HG02678 (cell line): ENCODE measurements around the gene CSTPP1.
A peak's percentile ranks its signal among the peaks of the same experiment; 100 is the strongest.
"Not testable (repeated sequence)": the region's sequence is repeated elsewhere in the genome, so short reads cannot be mapped to it uniquely, and the experiment has no call there.

Experiments
- ATAC-seq: cut with Tn5 transposase; IDR thresholded peaks from one replicate; pipeline ENCODE4 v1.9.1; 2021; ENCODE audit warnings: mild to moderate bottlenecking, moderate library complexity; ENCODE audit not compliant: unreplicated experiment

CSTPP1 gene

DNA sequence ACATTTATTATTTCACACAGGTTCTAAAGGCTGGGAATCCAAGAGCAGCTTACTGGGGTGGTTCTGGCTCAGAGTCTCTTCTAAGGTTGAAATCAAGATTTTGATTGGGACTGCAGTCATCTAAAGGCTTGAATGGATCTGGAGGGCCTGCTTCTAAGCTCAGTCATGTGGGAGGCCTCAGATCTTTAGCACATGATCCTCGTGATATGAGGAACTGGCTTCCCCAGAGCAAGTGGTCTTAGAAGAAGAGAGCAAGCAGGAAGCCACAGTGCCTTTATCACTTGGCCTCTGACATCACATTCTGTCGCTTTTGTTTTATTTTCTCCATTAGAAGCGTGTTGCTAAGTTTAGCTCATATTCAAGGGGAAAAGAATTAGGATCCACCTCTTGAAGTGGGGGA is 151.2 kb downstream of the CSTPP1 start:
- no peak for ATAC-seq

GRCh38 chr11:47093541-47093940 is 157.0 kb downstream of the CSTPP1 start:
- no peak for ATAC-seq

DNA sequence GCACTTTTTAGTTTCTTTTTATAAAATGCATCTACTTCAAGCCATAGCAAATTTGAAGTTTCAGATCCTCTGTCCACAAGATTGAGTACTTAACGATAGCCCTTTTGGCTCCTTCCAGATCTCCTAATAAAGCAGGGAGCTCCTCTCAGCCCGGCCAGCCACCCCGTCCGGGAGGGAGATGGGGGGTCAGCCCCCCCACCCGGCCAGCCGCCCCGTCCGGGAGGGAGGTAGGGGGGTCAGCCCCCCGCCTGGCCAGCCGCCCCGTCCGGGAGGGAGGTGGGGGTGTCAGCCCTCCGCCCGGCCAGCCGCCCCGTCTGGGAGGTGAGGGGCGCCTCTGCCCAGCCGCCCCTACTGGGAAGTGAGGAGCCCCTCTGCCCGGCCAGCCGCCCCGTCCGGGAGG is 160.3 kb downstream of the CSTPP1 start:
- not testable (repeated sequence) for ATAC-seq

- not testable (repeated sequence) for ATAC-seq
Observed at GRCh38 chr11:47098223-47098622, 161.7 kb downstream of the CSTPP1 start.

GRCh38 chr11:47099214-47099917 is 162.8 kb downstream of the CSTPP1 start:
- ATAC-seq: no peak

GRCh38 chr11:47099918-47100315 is 163.4 kb downstream of the CSTPP1 start:
- no peak for ATAC-seq

- ATAC-seq: no peak
Observed at GRCh38 chr11:47101406-47101805, 164.8 kb downstream of the CSTPP1 start.

DNA sequence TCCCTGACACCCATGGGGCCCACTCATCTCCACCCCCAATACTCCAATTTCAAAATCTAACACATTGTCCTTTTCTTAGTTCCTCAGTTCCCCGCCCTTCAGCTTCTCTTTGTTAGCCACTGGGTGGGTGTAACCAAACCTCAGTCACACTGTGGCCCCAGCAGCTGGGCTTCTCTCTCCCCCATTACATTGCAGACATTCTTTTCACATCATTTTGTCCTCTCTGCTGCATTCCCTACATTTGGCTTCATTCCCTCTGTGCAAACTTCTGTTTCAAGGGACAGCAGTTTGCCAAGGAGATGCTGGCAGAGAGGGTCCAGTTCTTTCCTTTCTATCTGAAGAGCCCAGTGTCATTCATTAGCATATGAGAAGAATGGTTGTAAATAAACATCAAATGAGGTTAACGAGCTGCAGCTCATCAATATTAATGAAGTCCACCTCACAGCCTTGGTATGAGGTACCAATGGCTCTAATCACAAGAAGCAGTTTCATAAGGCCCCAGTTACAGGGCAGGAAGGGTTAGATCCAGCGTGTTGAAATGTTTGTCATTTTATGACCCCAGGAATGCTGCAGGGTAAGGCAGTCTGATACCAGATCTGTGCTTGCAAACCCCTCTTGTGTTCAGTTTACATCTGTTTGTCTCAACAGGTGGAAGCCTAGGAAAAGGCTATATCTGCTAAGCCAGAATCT is 167.8 kb downstream of the CSTPP1 start:
- ATAC-seq: no peak

DNA sequence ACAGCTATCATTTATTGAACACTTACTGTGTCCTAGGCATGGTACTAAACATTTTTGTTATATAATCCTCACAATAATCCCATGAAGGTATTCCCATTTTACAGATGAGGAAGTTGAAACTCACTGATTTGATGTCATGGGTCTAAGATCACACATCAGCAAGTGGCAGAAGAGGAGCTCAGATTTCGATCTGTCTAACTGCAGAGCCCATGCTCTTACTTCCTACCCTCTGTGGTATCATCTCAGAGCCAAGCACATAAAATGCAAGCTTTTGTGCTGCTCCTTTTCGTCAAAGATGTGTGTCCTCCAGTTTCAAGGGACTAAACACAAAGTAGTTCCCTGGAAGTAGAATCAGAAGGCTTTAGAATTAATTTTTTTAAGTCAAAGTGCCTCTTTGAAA is 169.0 kb downstream of the CSTPP1 start:
- no peak for ATAC-seq

DNA sequence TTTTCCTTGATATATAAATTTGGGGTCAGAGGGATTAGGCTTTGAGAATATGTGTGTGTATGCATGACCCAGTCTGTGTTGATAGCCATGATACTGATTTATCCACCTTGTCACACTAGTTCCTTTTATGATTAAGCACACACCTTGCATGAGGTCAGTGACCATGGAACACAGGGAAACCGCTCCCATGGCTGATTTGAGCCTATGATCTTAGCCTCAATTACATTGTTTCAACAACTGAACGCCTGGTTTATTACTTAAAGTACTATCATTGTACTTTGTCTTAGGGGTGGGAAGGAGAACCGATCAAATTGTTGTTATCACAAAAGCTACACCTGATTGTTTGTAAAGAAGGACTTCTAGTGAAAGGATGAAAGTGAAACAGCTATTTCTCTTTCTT is 169.4 kb downstream of the CSTPP1 start:
- no peak for ATAC-seq

DNA sequence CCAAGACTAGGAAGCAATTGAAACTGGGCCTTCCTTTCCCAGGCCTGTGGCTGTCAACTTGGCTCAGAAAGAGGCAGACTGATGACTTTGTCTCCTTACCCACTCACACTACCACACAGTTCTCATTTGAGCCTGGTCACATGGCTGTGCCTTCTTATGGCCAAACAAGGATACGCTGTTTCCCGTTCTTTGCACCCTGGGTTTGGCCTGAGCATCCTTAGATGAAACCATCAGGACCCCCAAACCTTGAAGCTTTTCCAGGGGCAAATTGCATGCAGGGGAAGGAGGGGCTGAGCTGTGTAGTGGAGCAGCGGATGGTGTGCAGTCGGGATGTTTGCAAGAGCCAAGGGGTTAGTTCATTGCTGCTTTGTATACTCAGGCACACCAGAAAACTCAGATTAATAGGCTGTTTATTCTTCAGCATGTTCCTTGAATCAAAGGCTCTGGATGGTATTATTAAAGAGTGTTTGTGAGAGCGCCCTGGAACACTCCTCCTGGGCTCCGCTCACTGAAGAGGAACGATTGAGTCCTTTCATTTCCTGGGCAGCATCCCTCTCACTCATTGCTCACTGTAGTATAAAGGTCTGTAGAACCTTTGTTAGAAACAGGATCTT is 170.3 kb downstream of the CSTPP1 start:
- no peak for ATAC-seq

GRCh38 chr11:47107744-47108143 is 171.2 kb downstream of the CSTPP1 start:
- ATAC-seq: no peak

DNA sequence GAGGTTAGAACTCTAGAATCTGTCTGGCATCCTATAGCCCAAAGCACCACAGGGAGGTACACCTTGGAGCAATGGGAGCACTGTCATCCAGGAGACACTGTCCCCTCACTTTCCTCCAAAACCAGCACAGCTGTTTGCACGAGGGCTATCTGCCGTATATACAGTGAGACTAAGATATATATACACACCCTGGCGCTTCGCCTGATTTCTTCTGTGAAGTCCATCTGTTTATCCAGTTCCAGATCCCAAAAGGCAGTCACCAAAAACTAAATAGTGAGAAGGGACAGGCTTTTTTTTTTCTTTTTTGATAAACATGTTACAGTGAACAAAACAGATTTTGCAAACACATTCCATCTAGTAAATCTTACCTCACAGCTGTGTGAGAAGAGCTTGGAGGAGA is 171.7 kb downstream of the CSTPP1 start:
- ATAC-seq: no peak

DNA sequence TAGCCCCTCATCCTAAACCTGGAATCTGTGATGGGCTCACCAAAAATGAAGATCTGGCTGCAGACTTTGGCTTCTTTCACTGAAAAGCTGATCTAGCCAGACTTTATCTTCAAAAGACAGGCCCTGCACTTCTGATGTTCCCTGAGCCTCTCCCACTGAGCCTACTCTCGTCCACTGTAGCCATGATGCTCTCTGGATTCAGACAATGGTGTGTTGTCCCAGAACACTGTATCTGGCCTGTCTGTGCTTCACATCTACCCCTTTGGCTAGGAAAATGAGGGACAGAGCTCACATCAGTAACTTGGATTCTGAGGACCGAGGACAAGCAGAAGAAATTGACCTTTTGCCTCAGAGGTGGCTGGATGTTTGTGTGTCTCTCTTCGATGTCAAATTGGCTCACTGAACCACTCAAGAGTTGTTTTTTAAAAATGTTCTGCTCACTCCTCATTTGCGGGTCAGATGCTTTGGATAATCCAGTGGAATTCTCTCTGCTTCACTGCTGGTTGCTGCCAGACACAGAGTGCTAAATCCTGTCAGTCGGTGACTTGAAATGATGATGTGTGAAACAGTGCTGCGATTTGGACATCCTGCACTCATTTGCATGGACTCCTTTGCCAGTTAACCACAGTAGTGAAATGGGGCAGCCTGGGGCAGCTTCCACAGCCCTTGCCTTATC is 172.6 kb downstream of the CSTPP1 start:
- ATAC-seq: no peak

DNA sequence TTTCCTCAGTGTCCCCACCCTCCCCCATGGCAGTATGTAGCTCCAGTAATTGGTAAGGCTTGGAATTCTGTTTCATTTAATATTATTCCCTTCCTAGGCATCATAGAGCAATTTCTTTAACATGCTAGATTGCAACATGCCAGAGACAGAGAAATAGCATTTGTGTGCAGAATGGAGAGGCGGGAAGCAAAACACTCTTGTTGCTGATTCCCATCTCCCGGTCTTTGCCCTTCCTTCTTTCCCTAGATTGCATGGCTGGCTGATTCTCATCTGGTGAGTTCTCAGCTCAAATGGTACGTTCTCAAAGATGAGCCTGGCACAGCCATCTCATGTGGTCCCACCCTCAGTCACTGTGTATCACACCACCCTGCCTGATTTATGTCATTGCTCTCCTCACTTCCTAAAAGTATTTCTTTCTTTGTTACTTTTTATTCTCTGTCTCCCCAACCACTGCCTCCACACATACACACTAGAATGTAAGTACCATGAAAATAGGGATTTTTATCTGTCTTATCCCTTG is 173.2 kb downstream of the CSTPP1 start:
- ATAC-seq: no peak

DNA sequence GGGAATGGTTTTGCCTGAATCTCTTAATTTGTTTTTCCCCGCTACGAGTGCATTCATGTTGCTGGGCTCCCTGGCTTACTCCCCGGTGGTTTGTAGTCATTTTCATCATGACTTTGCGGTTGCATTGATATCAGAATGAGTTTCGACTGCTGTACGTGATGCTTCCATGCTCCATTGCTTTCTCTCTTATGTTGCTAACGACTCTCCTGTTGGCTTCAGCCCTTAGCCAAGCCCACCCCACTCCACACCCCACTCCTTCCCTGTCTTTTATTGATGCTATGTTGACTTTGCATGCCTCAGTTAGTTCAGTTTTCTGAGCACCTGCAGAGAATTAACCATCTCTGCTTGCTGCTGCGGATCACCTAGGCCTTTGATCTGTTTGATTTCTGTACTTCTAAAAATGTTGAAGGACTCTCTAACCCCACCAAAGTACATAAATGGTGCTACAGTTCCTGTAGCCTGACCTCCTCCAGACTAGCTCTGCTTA is 174.8 kb downstream of the CSTPP1 start:
- ATAC-seq: peak; percentile 82

DNA sequence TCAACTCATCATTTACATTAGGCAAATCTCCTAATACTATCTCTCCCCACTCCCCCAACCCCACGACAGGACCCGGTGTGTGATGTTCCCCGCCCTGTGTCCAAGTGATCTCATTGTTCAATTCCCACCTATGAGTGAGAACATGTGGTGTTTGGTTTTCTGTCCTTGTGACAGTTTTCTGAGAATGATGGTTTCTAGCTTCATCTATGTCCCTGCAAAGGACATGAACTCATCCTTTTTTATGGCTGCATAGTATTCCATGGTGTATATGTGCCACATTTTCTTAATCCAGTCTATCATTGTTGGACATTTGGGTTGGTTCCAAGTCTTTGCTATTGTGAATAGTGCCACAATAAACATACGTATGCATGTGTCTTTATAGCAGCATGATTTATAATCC is 176.4 kb downstream of the CSTPP1 start:
- ATAC-seq: not testable (repeated sequence)

DNA sequence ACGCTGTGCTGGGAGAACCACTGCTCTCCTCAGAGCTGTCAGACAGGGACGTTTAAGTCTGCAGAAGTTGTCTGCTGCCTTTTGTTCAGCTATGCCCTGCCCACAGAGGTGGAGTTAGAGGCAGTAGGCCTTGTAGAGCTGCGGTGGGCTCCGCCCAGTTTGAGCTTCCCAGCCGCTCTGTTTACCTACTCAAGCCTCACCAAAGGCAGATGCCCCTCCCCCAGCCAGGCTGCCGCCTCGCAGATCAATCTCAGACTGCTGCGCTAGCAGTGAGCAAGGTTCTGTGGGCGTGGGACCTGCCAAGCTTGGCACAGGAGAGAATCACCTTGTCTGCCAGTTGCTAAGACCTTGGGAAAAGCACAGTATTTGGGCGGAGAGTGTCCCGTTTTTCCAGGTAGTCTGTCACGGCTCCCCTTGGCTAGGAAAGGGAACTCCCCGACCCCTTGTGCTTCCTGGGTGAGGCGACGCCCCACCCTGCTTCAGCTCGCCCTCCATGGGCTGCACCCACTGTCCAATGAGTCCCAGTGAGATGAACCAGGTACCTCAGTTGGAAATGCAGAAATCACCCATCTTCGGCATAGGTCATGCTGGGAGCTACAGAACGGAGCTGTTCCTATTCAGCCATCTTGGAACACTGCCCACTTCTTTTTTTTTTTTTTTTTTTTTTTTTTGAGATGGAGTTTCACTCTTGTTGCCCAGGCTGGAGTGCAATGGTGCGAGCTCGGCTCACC is 182.6 kb downstream of the CSTPP1 start:
- ATAC-seq: not testable (repeated sequence)

DNA sequence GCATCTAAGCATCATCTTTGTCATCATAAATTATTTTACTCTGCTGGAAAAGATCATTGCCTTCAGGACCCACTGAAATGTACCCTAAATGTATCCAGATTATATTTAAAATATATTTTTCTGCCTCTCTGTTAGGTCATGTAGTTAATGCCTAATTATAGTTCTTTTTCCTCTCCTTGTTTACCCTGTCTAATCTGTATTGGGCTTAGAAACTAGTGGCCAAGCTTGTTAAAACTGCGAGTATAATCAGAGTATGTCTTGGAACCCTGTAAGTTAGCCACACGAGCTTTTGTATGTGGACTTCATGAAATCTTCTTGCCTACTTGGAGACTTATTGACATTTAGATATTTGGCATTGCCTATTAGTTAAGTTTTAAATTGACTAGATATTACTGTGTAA is 184.5 kb downstream of the CSTPP1 start:
- ATAC-seq: no peak

GRCh38 chr11:47121731-47122130 is 185.2 kb downstream of the CSTPP1 start:
- no peak for ATAC-seq

GRCh38 chr11:47123094-47123493 is 186.5 kb downstream of the CSTPP1 start:
- ATAC-seq: no peak
